ENCODE measurements around the gene TCERG1L.

The TCERG1L gene

DNA sequence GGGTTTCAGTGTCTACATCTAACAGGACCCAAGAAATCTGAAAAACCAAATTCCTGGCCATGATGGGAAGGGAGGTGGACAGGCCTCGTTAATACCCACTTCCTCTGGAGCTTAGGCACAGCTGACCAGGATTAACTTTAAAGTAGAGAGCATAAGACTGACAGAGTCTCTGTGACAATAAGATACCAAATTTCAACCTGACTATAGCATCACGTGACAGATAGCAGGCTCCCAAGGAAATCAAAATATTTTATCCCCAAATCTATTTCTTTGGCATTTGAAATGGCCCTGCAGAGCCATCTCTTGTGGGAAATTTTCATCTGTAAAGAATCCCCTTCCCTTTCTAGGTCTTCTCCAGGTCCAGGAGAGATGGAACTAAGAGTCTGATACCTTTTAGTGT lies 258.3 kb downstream of the TCERG1L start:
- no peak for TF ChIP-seq POLR2AphosphoS5 (IDR thresholded peaks at IDR 0.05; ENCODE audit: low read depth, low read length)
- TF ChIP-seq, protein P1, sequence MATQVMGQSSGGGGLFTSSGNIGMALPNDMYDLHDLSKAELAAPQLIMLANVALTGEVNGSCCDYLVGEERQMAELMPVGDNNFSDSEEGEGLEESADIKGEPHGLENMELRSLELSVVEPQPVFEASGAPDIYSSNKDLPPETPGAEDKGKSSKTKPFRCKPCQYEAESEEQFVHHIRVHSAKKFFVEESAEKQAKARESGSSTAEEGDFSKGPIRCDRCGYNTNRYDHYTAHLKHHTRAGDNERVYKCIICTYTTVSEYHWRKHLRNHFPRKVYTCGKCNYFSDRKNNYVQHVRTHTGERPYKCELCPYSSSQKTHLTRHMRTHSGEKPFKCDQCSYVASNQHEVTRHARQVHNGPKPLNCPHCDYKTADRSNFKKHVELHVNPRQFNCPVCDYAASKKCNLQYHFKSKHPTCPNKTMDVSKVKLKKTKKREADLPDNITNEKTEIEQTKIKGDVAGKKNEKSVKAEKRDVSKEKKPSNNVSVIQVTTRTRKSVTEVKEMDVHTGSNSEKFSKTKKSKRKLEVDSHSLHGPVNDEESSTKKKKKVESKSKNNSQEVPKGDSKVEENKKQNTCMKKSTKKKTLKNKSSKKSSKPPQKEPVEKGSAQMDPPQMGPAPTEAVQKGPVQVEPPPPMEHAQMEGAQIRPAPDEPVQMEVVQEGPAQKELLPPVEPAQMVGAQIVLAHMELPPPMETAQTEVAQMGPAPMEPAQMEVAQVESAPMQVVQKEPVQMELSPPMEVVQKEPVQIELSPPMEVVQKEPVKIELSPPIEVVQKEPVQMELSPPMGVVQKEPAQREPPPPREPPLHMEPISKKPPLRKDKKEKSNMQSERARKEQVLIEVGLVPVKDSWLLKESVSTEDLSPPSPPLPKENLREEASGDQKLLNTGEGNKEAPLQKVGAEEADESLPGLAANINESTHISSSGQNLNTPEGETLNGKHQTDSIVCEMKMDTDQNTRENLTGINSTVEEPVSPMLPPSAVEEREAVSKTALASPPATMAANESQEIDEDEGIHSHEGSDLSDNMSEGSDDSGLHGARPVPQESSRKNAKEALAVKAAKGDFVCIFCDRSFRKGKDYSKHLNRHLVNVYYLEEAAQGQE (IDR thresholded peaks at IDR 0.05; ENCODE audit: insufficient read depth in 1 of 2, low read depth in 2 of 2, low read length in 2 of 2) = no peak
- no peak for TF ChIP-seq SIN3A (IDR thresholded peaks at IDR 0.05; ENCODE audit: borderline replicate concordance, insufficient read depth, low read length)
- TF ChIP-seq FOXP2 (optimal IDR thresholded peaks at IDR 0.05; ENCODE audit: borderline replicate concordance, extremely low read depth, extremely low read length, insufficient read depth) = no peak
- TF ChIP-seq TAF1 (IDR thresholded peaks at IDR 0.05; ENCODE audit: borderline replicate concordance, insufficient read depth, low read length) = no peak

DNA sequence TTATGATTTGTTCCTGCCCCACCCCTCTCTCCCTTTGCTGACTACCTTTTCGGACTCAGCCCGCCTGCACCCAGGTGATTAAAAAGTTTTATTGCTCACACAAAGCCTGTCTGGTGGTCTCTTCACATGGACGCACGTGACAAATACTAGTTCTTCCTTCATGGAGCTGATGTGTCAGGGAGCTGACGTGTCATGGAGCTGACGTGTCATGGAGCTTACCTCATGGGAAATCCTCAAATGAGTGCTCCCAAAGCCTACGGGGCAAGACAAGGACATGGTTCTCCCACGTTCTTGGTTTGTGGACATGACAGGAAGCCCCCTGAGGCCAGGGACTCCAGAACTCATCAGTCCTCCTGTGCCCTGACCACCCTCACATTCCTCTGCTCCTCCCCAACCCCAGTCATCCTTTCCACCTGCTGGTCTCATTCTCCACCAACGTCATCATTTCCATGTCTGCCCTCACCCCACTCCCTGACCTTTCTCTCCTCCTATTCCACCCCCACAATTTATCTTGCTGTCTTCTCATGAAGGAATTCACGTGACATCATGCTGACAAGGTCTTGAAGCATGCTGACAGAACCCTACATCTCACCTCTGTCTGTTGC lies 261.3 kb downstream of the TCERG1L start:
- TF ChIP-seq SIN3A (IDR thresholded peaks at IDR 0.05; ENCODE audit: borderline replicate concordance, insufficient read depth, low read length) = no peak
- TF ChIP-seq, protein P1 (IDR thresholded peaks at IDR 0.05; ENCODE audit: insufficient read depth in 1 of 2, low read depth in 2 of 2, low read length in 2 of 2) = no peak
- TF ChIP-seq POLR2AphosphoS5 (IDR thresholded peaks at IDR 0.05; ENCODE audit: low read depth, low read length) = no peak
- no peak for TF ChIP-seq FOXP2 (optimal IDR thresholded peaks at IDR 0.05; ENCODE audit: borderline replicate concordance, extremely low read depth, extremely low read length, insufficient read depth)
- TF ChIP-seq TAF1 (IDR thresholded peaks at IDR 0.05; ENCODE audit: borderline replicate concordance, insufficient read depth, low read length) = no peak

DNA sequence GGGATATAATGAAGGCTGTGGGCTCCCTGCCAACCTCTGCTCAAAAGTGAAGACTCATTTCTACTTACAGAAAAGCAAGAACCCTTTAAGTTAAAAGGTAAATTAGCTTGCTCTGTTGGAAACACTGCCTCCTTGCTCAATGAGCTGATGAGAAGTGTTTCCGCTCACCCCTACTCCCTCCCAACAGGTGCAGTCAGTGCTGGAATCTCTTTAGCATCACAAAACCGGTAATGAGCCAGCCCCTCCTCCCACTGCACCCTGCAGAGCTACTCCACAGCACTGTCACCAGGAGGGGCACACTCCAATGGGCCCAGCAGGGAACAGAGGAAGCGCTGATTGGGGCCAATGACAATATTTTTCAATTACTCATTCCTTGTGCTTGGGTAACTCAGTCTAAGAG lies 262.5 kb downstream of the TCERG1L start:
- TF ChIP-seq FOXP2 (optimal IDR thresholded peaks at IDR 0.05; ENCODE audit: borderline replicate concordance, extremely low read depth, extremely low read length, insufficient read depth) (no peak), POLR2AphosphoS5 (IDR thresholded peaks at IDR 0.05; ENCODE audit: low read depth, low read length) (no peak), SIN3A (IDR thresholded peaks at IDR 0.05; ENCODE audit: borderline replicate concordance, insufficient read depth, low read length) (no peak), TAF1 (IDR thresholded peaks at IDR 0.05; ENCODE audit: borderline replicate concordance, insufficient read depth, low read length) (no peak)
- TF ChIP-seq, protein P1 (IDR thresholded peaks at IDR 0.05; ENCODE audit: insufficient read depth in 1 of 2, low read depth in 2 of 2, low read length in 2 of 2) = no peak

DNA sequence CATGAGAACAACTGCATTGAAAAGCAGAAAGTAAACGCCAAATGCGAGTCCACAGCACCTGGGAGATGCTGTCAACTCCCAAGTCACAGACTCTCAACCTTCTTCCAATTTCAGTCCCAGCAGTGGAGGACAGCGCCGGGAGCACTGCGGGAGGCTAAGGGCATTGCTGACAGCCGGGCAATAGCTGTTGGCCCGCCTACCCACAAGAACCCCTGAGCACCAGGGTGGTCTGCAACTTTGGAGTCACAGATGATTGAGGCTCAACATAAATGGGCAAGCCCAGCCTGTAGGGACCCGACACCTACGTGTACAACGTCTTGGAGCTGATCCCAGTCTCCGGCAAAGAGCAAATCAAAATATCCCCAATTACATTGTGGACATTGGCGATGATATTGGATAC lies 262.9 kb downstream of the TCERG1L start:
- TF ChIP-seq FOXP2 (optimal IDR thresholded peaks at IDR 0.05; ENCODE audit: borderline replicate concordance, extremely low read depth, extremely low read length, insufficient read depth) (no peak), TAF1 (IDR thresholded peaks at IDR 0.05; ENCODE audit: borderline replicate concordance, insufficient read depth, low read length) (no peak), POLR2AphosphoS5 (IDR thresholded peaks at IDR 0.05; ENCODE audit: low read depth, low read length) (no peak), SIN3A (IDR thresholded peaks at IDR 0.05; ENCODE audit: borderline replicate concordance, insufficient read depth, low read length) (no peak)
- TF ChIP-seq, protein P1 (IDR thresholded peaks at IDR 0.05; ENCODE audit: insufficient read depth in 1 of 2, low read depth in 2 of 2, low read length in 2 of 2) = no peak
